Neural cell (in vitro differentiated cells): ENCODE measurements around the gene FOXJ2. TPM values are rescaled to one million over a fixed set of nuclear protein-coding genes. Genes with fewer than 3 reads are reported as not detected.

ENCODE experiments used
- H2AFZ ChIP-seq: fragments of 200-600, 300-800 bp; sonication (generic), shearing (Covaris generic); 2 replicates; pipeline ENCODE4 v1.6.0; 2014; ENCODE audit warnings: low read depth, mild to moderate bottlenecking, antibody characterized with exemption, low read length, moderate library complexity
- H3F3A ChIP-seq: fragments of 200-600 bp; shearing (Covaris generic); 2 replicates; pipeline ENCODE4 v1.6.1; 2016; ENCODE audit warnings: mild to moderate bottlenecking, moderate library complexity, mixed read lengths, antibody characterized with exemption, low read length; ENCODE audit not compliant: insufficient read depth, poor library complexity, severe bottlenecking
- H3K27ac ChIP-seq: fragments of 200-600, 300-800 bp; sonication (generic), shearing (Covaris generic); 2 replicates; pipeline ENCODE4 v1.5.1; 2014; ENCODE audit warnings: mild to moderate bottlenecking, low read length, moderate library complexity
- H3K27me3 ChIP-seq: fragments of 300-800, 200-600 bp; sonication (generic), shearing (Covaris generic); 2 replicates; pipeline ENCODE4 v1.6.0; 2014; ENCODE audit warnings: mild to moderate bottlenecking, low read depth, low read length, moderate library complexity; ENCODE audit not compliant: insufficient read depth
- H3K36me3 ChIP-seq: fragments of 300-800, 200-600 bp; sonication (generic), shearing (Covaris generic); 2 replicates; pipeline ENCODE4 v1.5.1; 2014; ENCODE audit warnings: mild to moderate bottlenecking, antibody characterized with exemption, low read length, moderate library complexity; ENCODE audit not compliant: insufficient read depth
- H3K4me2 ChIP-seq: fragments of 300-800, 200-600 bp; sonication (generic), shearing (Covaris generic); 2 replicates; pipeline ENCODE4 v1.6.0; 2014; ENCODE audit warnings: mild to moderate bottlenecking, low read length
- H3K4me3 ChIP-seq: fragments of 300-800, 200-600 bp; sonication (generic), shearing (Covaris generic); 2 replicates; pipeline ENCODE4 v1.5.1; 2014; ENCODE audit warnings: mild to moderate bottlenecking, low read length, moderate library complexity
- H3K79me2 ChIP-seq: fragments of 200-600 bp; shearing (Covaris generic); replicated peaks from 2 replicates; pipeline ENCODE4 v1.6.0; 2014; ENCODE audit warnings: mild to moderate bottlenecking, low read length, moderate library complexity; ENCODE audit not compliant: insufficient read depth
- H3K9ac ChIP-seq: fragments of 300-800, 200-600 bp; sonication (generic), shearing (Covaris generic); 2 replicates; pipeline ENCODE4 v1.6.1; 2016; ENCODE audit warnings: mild to moderate bottlenecking, low read length, mixed read lengths
- H3K9me2 ChIP-seq: fragments of 200-600 bp; shearing (Covaris generic); 2 replicates; pipeline ENCODE4 v1.6.1; 2016; ENCODE audit warnings: mild to moderate bottlenecking, low read length, mixed read lengths; ENCODE audit not compliant: insufficient read depth
- H3K9me3 ChIP-seq: fragments of 200-600, 300-800 bp; sonication (generic), shearing (Covaris generic); 2 replicates; pipeline ENCODE4 v1.6.1; 2016; ENCODE audit warnings: mild to moderate bottlenecking, mixed run types, low read length, moderate library complexity, mixed read lengths
- H4K20me1 ChIP-seq: fragments of 200-600 bp; shearing (Covaris generic); 2 replicates; pipeline ENCODE4 v1.6.1; 2016; ENCODE audit warnings: mild to moderate bottlenecking, mixed run types; ENCODE audit not compliant: insufficient read depth
- CTCF ChIP-seq: fragments of 450-650 bp; IDR thresholded peaks from 2 replicates; pipeline ENCODE4 v1.5.1; 2014; ENCODE audit warnings: antibody characterized with exemption, mild to moderate bottlenecking, moderate library complexity; ENCODE audit not compliant: poor library complexity, severe bottlenecking
- EP300 ChIP-seq: fragments of 450-650 bp; conservative IDR thresholded peaks from 2 replicates; pipeline ENCODE4 v1.6.1; 2014; ENCODE audit warnings: antibody characterized with exemption, mild to moderate bottlenecking, moderate library complexity; ENCODE audit not compliant: poor library complexity, severe bottlenecking
- EZH2 ChIP-seq: fragments of 200-600, 300-800 bp; shearing (Covaris generic), sonication (generic); IDR thresholded peaks from 2 replicates; pipeline ENCODE4 v1.6.1; 2014; ENCODE audit warnings: antibody characterized with exemption, low read length, borderline replicate concordance, mild to moderate bottlenecking; ENCODE audit not compliant: insufficient read depth, poor library complexity, severe bottlenecking
- MXI1 ChIP-seq: fragments of 450-650 bp; conservative IDR thresholded peaks from 2 replicates; pipeline ENCODE4 v1.6.1; 2014; ENCODE audit warnings: antibody characterized with exemption, mild to moderate bottlenecking; ENCODE audit not compliant: poor library complexity, severe bottlenecking
- POLR2AphosphoS5 ChIP-seq: IDR thresholded peaks from 2 replicates; pipeline ENCODE4 v1.6.1; 2012
- RAD21 ChIP-seq: fragments of 450-650 bp; conservative IDR thresholded peaks from 2 replicates; pipeline ENCODE4 v1.6.1; 2014; ENCODE audit warnings: antibody characterized with exemption, mild to moderate bottlenecking, moderate library complexity
- REST ChIP-seq: IDR thresholded peaks from 2 replicates; pipeline ENCODE4 v1.6.1; 2012; ENCODE audit warnings: borderline replicate concordance
- SMC3 ChIP-seq: fragments of 450-650 bp; conservative IDR thresholded peaks from 2 replicates; pipeline ENCODE4 v1.6.1; 2014; ENCODE audit warnings: antibody characterized with exemption, mild to moderate bottlenecking, moderate library complexity; ENCODE audit not compliant: poor library complexity
- TAF1 ChIP-seq: IDR thresholded peaks from 2 replicates; pipeline ENCODE4 v1.6.1; 2012; ENCODE audit warnings: low read depth
- polyA plus RNA-seq: library from polyadenylated mRNA; depleted of rRNA; stranded (reverse); fragments of >200 nt; gene quantifications from 2 replicates; pipeline ENCODE4 v1.2.3, GENCODE V29; 2014

FOXJ2 gene
- polyA plus RNA-seq, 1 donor from 2014 or later, result 5.8 TPM

DNA sequence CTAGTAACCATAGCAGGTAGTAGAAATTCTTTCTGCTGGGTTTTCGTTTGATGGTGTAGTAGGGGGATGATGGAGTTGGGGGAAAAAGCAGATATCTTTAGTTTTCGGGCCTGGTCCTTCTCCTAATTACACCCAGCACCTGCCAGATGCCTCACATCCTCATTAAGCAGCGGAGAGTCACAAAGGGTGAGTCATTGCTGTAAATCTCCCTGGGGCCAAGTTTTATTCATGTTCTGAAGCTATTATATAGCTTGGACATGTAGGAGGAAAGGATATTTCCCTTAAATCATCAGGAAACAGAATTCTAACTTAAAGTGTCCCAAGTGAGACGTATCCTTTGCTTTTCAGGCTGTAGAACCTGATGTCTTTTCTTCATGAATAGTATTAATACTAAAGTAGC lies 44.7 kb downstream of the FOXJ2 start:
- Histone ChIP-seq H4K20me1 (no peaks in the 10 kb centered on the region), H3K9me3 (no peaks in the 10 kb centered on the region), H3K36me3 (no peaks in the 10 kb centered on the region), H3K27me3 (no peaks in the 10 kb centered on the region), H3K4me3 (no peak overlapping the region), H2AFZ (no peak overlapping the region), H3K4me2 (no peak overlapping the region), H3K9ac (no peak overlapping the region), H3K79me2 (no peaks in the 10 kb centered on the region), H3K9me2 (no peaks in the 10 kb centered on the region), H3F3A (no peaks in the 10 kb centered on the region), H3K27ac (no peak overlapping the region)
- TF ChIP-seq RAD21, result no peak

- Histone ChIP-seq H3K9ac (no peak overlapping the region), H3K4me2 (no peak overlapping the region), H3F3A (no peaks in the 10 kb centered on the region), H2AFZ (no peak overlapping the region), H4K20me1 (no peaks in the 10 kb centered on the region), H3K36me3 (no peaks in the 10 kb centered on the region), H3K27me3 (no peaks in the 10 kb centered on the region), H3K79me2 (peaks cover 10% of the 10 kb centered on the region), H3K4me3 (no peak overlapping the region), H3K9me2 (no peaks in the 10 kb centered on the region), H3K27ac (no peak overlapping the region), H3K9me3 (no peaks in the 10 kb centered on the region)
- TF ChIP-seq CTCF, result peak; percentile 76
- peak; percentile 80 for TF ChIP-seq RAD21
- TF ChIP-seq REST, result no peak
- TF ChIP-seq SMC3, result peak; percentile 78
Observed at GRCh38 chr12:8078398-8078797, 45.9 kb downstream of the FOXJ2 start.

- Histone ChIP-seq H3K79me2 (peaks cover 16% of the 10 kb centered on the region), H3K9me2 (no peaks in the 10 kb centered on the region), H3K4me3 (no peak overlapping the region), H3K4me2 (no peak overlapping the region), H3K27ac (no peak overlapping the region), H2AFZ (no peak overlapping the region), H3K9me3 (no peaks in the 10 kb centered on the region), H4K20me1 (no peaks in the 10 kb centered on the region), H3K9ac (no peak overlapping the region), H3K36me3 (no peaks in the 10 kb centered on the region), H3F3A (no peaks in the 10 kb centered on the region), H3K27me3 (no peaks in the 10 kb centered on the region)
- no peak for TF ChIP-seq REST
- no peak for TF ChIP-seq RAD21
- no peak for TF ChIP-seq EZH2
- TF ChIP-seq MXI1, result no peak
- TF ChIP-seq TAF1, result no peak
- TF ChIP-seq POLR2AphosphoS5, result no peak
- TF ChIP-seq CTCF, result no peak
- TF ChIP-seq EP300, result no peak
- no peak for TF ChIP-seq SMC3
Observed at GRCh38 chr12:8078916-8079315, 46.4 kb downstream of the FOXJ2 start.
